GM18499 (cell line): ENCODE data around the gene HLCS.

Source experiments
- ATAC-seq: cut with Tn5 transposase; IDR thresholded peaks from one replicate; pipeline ENCODE4 v1.9.1; 2021; ENCODE audit warnings: moderate number of reproducible peaks; ENCODE audit not compliant: insufficient read depth, unreplicated experiment

HLCS gene

GRCh38 chr21:36756527-36756926 is 209.9 kb downstream of the HLCS start:
- ATAC-seq: no peak

GRCh38 chr21:36754241-36754898 is 212.1 kb downstream of the HLCS start:
- no peak for ATAC-seq

- no peak for ATAC-seq
Observed at GRCh38 chr21:36753556-36753955, 212.9 kb downstream of the HLCS start.

GRCh38 chr21:36751383-36751782 is 215.1 kb downstream of the HLCS start:
- ATAC-seq: no peak

GRCh38 chr21:36750576-36750959 is 215.9 kb downstream of the HLCS start:
- no peak for ATAC-seq

GRCh38 chr21:36749935-36750575 is 216.4 kb downstream of the HLCS start:
- no peak for ATAC-seq

- ATAC-seq: no peak
Observed at GRCh38 chr21:36747815-36748383, 218.6 kb downstream of the HLCS start.

- ATAC-seq: no peak
Observed at GRCh38 chr21:36747041-36747814, 219.2 kb downstream of the HLCS start.

- no peak for ATAC-seq
Observed at GRCh38 chr21:36745459-36745858, 221.0 kb downstream of the HLCS start.

GRCh38 chr21:36744560-36745231 is 221.8 kb downstream of the HLCS start:
- no peak for ATAC-seq

GRCh38 chr21:36744190-36744559 is 222.3 kb downstream of the HLCS start:
- ATAC-seq: no peak

- ATAC-seq: no peak
Observed at GRCh38 chr21:36743446-36743845, 223.0 kb downstream of the HLCS start.

GRCh38 chr21:36743008-36743407 is 223.5 kb downstream of the HLCS start:
- ATAC-seq: no peak

- ATAC-seq: no peak
Observed at GRCh38 chr21:36741506-36741905, 225.0 kb downstream of the HLCS start.

- ATAC-seq: no peak
Observed at GRCh38 chr21:36738489-36739126, 227.9 kb downstream of the HLCS start.

- ATAC-seq: no peak
Observed at GRCh38 chr21:36735724-36736320, 230.6 kb downstream of the HLCS start.

GRCh38 chr21:36735201-36735515 is 231.3 kb downstream of the HLCS start:
- no peak for ATAC-seq

GRCh38 chr21:36734367-36735200 is 231.9 kb downstream of the HLCS start:
- no peak for ATAC-seq

GRCh38 chr21:36733857-36734256 is 232.6 kb downstream of the HLCS start:
- ATAC-seq: no peak
